GM21786 (cell line): ENCODE measurements around the gene GRIA4.

Experiments
- ATAC-seq: cut with Tn5 transposase; IDR thresholded peaks from one replicate; pipeline ENCODE4 v1.9.1; 2021; ENCODE audit not compliant: unreplicated experiment

GRIA4 gene

GRCh38 chr11:105609832-105610781 lies at the start of gene GRIA4:
Gene GRIA4 (plus strand): TSS chr11:105610073. CDS start chr11:105610998, 925 bp downstream.
- no peak for ATAC-seq

- ATAC-seq, result no peak
Measured at GRCh38 chr11:105573091-105573490, 36.8 kb upstream of the GRIA4 start.

- ATAC-seq, result no peak
Measured at GRCh38 chr11:105574974-105575373, 34.9 kb upstream of the GRIA4 start.

GRCh38 chr11:105577641-105578040 lies 32.2 kb upstream of the GRIA4 start:
- no peak for ATAC-seq

- ATAC-seq, result no peak
Measured at GRCh38 chr11:105579111-105579510, 30.8 kb upstream of the GRIA4 start.

- ATAC-seq, result no peak
Measured at GRCh38 chr11:105582497-105582896, 27.4 kb upstream of the GRIA4 start.

GRCh38 chr11:105588001-105588400 lies 21.9 kb upstream of the GRIA4 start:
- ATAC-seq, result no peak

- no peak for ATAC-seq
Measured at GRCh38 chr11:105589346-105589745, 20.5 kb upstream of the GRIA4 start.

- no peak for ATAC-seq
Measured at GRCh38 chr11:105592035-105592434, 17.8 kb upstream of the GRIA4 start.

- ATAC-seq, result no peak
Measured at GRCh38 chr11:105598371-105598770, 11.5 kb upstream of the GRIA4 start.

GRCh38 chr11:105603156-105603555 lies 6.7 kb upstream of the GRIA4 start:
- ATAC-seq, result no peak

GRCh38 chr11:105609341-105609781 lies 512 bp upstream of the GRIA4 start:
- peak; percentile 79 for ATAC-seq

- ATAC-seq, result no peak
Measured at GRCh38 chr11:105610871-105611571, 1.1 kb downstream of the GRIA4 start.

GRCh38 chr11:105611572-105612441 lies 1.9 kb downstream of the GRIA4 start:
- no peak for ATAC-seq

- no peak for ATAC-seq
Measured at GRCh38 chr11:105612771-105613170, 2.9 kb downstream of the GRIA4 start.

- no peak for ATAC-seq
Measured at GRCh38 chr11:105613183-105613582, 3.3 kb downstream of the GRIA4 start.

GRCh38 chr11:105618343-105618955 lies 8.6 kb downstream of the GRIA4 start:
- no peak for ATAC-seq

- no peak for ATAC-seq
Measured at GRCh38 chr11:105619556-105619955, 9.7 kb downstream of the GRIA4 start.

GRCh38 chr11:105622016-105622415 lies 12.1 kb downstream of the GRIA4 start:
- no peak for ATAC-seq

- no peak for ATAC-seq
Measured at GRCh38 chr11:105632316-105632715, 22.4 kb downstream of the GRIA4 start.

GRCh38 chr11:105635466-105635865 lies 25.6 kb downstream of the GRIA4 start:
- no peak for ATAC-seq
